K562 (cell line): ENCODE measurements around the gene LTO1. TPM values are rescaled to one million over a fixed set of nuclear protein-coding genes. Genes with fewer than 3 reads are reported as not detected.
A peak's percentile ranks its signal among the peaks of the same experiment; 100 is the strongest.

Source experiments
- BDP1 ChIP-seq: IDR thresholded peaks from 3 replicates; pipeline ENCODE4 v1.6.1; 2011; ENCODE audit not compliant: insufficient read length, insufficient read depth
- CBFA2T2 ChIP-seq: fragments of 450-650 bp; conservative IDR thresholded peaks from 2 replicates; pipeline ENCODE4 v1.6.1; 2017; ENCODE audit warnings: mild to moderate bottlenecking
- CXXC5 ChIP-seq: fragments of 250-450 bp; sonication (Bioruptor Pico); IDR thresholded peaks from 2 replicates; pipeline ENCODE4 v1.8.0; 2022; ENCODE audit warnings: inconsistent platforms, mild to moderate bottlenecking, moderate library complexity
- ETV1 ChIP-seq: fragments of 450-650 bp; conservative IDR thresholded peaks from 2 replicates; pipeline ENCODE4 v1.6.1; 2016; ENCODE audit warnings: missing genetic modification characterization, control low read depth, low read depth, missing compliant biosample characterization
- GABPA ChIP-seq: fragments of 200-800 bp; sonication (Bioruptor generic); conservative IDR thresholded peaks from 2 replicates; pipeline ENCODE4 v1.6.1; 2016; ENCODE audit warnings: low read depth, missing genetic modification characterization, missing compliant biosample characterization
- HDAC1 ChIP-seq, 2 experiments: fragments of 450-650 bp; IDR thresholded peaks; 2 replicates each; pipeline ENCODE4 v1.6.1; 2016 to 2017; ENCODE audit warnings: inconsistent platforms in 1 of 2, mild to moderate bottlenecking in 1 of 2, moderate library complexity in 1 of 2
- JUND ChIP-seq, 2 experiments: IDR thresholded peaks; 2 replicates in 1 of 2; 3 replicates in 1 of 2; pipeline ENCODE4 v1.6.1; 2011; ENCODE audit warnings: borderline replicate concordance in 2 of 2, low read depth in 2 of 2, low read length in 2 of 2, improper control_type of control experiment in 1 of 2, missing biosample characterization in 1 of 2, missing genetic modification characterization in 1 of 2, missing genetic modification reagents in 1 of 2
- KDM1A ChIP-seq, 2 experiments: fragments of 450-650 bp; IDR thresholded peaks; 2 replicates each; pipeline ENCODE4 v1.6.1; 2016; ENCODE audit warnings: mild to moderate bottlenecking in 2 of 2
- MAZ ChIP-seq, 2 experiments: fragments of 450-650 bp in 1 of 2; sonication (generic) in 1 of 2; formaldehyde crosslinking; IDR thresholded peaks in 1 of 2; conservative IDR thresholded peaks in 1 of 2; 2 replicates each; pipeline versions ENCODE4 v1.4.0 to v1.5.0; 2020; ENCODE audit warnings: mild to moderate bottlenecking in 1 of 2, missing genetic modification reagents in 1 of 2
- PHB ChIP-seq: fragments of 250-450 bp; sonication (Bioruptor Pico); IDR thresholded peaks from 2 replicates; pipeline ENCODE4 v1.5.0; 2021
- SMAD2 ChIP-seq: fragments of 150-350 bp; IDR thresholded peaks from 2 replicates; pipeline ENCODE4 v1.6.1; 2014; ENCODE audit warnings: low read depth, mild to moderate bottlenecking, low read length
- SOX6 ChIP-seq: fragments of 450-650 bp; IDR thresholded peaks from 2 replicates; pipeline ENCODE4 v1.6.1; 2014; ENCODE audit warnings: mild to moderate bottlenecking
- TAL1 ChIP-seq: fragments of 450-650 bp; IDR thresholded peaks from 2 replicates; pipeline ENCODE4 v1.6.1; 2016; ENCODE audit warnings: mild to moderate bottlenecking
- TARDBP ChIP-seq: fragments of 450-650 bp; IDR thresholded peaks from 2 replicates; pipeline ENCODE4 v1.6.1; 2016
- TRIM24 ChIP-seq, 2 experiments: fragments of 450-650 bp; IDR thresholded peaks; 2 replicates each; pipeline ENCODE4 v1.6.1; 2016
- UBTF ChIP-seq, 2 experiments: IDR thresholded peaks; 2 replicates each; pipeline ENCODE4 v1.6.1; 2012; ENCODE audit warnings: improper control_type of control experiment in 2 of 2, low read depth in 2 of 2, low read length in 2 of 2, borderline replicate concordance in 1 of 2
- ZFP30 ChIP-seq: fragments of 250-450 bp; sonication (Bioruptor Pico); IDR thresholded peaks from 2 replicates; pipeline ENCODE4 v1.8.0; 2022; ENCODE audit warnings: moderate library complexity, mild to moderate bottlenecking, inconsistent platforms, borderline replicate concordance
- polyA plus RNA-seq, 8 experiments: library from polyadenylated mRNA; depleted of rRNA in 4 of 8; stranded (reverse) in 5 of 8; unstranded in 3 of 8; fragments of >200 nt; fragmentation: Nextera tagmentation in 2 of 8; fragmentation: Illumina TruSeq in 1 of 8; extraction: Ambion mirVana in 2 of 8; extraction: Trizol in 1 of 8; gene quantifications; 2 replicates each; pipeline versions ENCODE4 v1.2.1 to v1.2.3, GENCODE V29; 2011 to 2014; ENCODE audit warnings: inconsistent platforms in 1 of 8, missing spikeins in 1 of 8
- total RNA-seq, 7 experiments: library from RNA; depleted of rRNA in 6 of 7; stranded (reverse); fragments of >200 nt in 6 of 7; fragmentation: Illumina TruSeq in 2 of 7; extraction: Trizol in 2 of 7; gene quantifications; 2 replicates each; pipeline versions ENCODE4 v1.2.1 to v1.2.3, GENCODE V29; 2011 to 2021; ENCODE audit warnings: low replicate concordance in 1 of 7
- TF ChIP-seq, protein P1 (sequence below): fragments of 450-650 bp; formaldehyde crosslinking; IDR thresholded peaks from 2 replicates; pipeline ENCODE4 v1.4.0; 2022; ENCODE audit warnings: missing genetic modification characterization
- TF ChIP-seq, protein P2 (sequence below): fragments of 200-800 bp; sonication (Bioruptor generic); IDR thresholded peaks from 2 replicates; pipeline ENCODE4 v1.6.1; 2017; ENCODE audit warnings: missing genetic modification characterization, missing compliant biosample characterization

The LTO1 gene
- total and polyA plus RNA-seq, 9 of the 15 experiments (the other 6 are each of a cell fraction or from before 2014, with no cell fraction given) = 2.6 to 43.4 (median 19.1) TPM

- no peak for TF ChIP-seq SMAD2
- peak; percentile 84 for TF ChIP-seq CBFA2T2
- peak; percentile 60 to 70; a peak in 2 of 4 replicates for TF ChIP-seq TRIM24 (IDR thresholded peaks at IDR 0.05)
- TF ChIP-seq GABPA (tag) = peak; percentile 56
- TF ChIP-seq SOX6 = peak; percentile 63
- peak; percentile 33 for TF ChIP-seq CXXC5 (CRISPR knock-in tag)
- peak in 1 of 2 experiments; percentile 35; a peak in 1 of 4 replicates for TF ChIP-seq HDAC1 (IDR thresholded peaks at IDR 0.05)
- TF ChIP-seq BDP1 = no peak
- no peak for TF ChIP-seq PHB (CRISPR knock-in tag)
- TF ChIP-seq ZFP30 (CRISPR knock-in tag) = no peak
- TF ChIP-seq, protein P1, sequence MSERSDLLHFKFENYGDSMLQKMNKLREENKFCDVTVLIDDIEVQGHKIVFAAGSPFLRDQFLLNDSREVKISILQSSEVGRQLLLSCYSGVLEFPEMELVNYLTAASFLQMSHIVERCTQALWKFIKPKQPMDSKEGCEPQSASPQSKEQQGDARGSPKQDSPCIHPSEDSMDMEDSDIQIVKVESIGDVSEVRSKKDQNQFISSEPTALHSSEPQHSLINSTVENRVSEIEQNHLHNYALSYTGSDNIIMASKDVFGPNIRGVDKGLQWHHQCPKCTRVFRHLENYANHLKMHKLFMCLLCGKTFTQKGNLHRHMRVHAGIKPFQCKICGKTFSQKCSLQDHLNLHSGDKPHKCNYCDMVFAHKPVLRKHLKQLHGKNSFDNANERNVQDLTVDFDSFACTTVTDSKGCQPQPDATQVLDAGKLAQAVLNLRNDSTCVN (CRISPR knock-in tag) = no peak
- TF ChIP-seq UBTF (IDR thresholded peaks at IDR 0.05; ENCODE audit: borderline replicate concordance in 1 of 2, low read depth in 2 of 2, low read length in 2 of 2) = 0 out of 4 replicates have a peak, but pooled peaks of 1 of the 2 experiments have one; percentile 33
- TF ChIP-seq, protein P2, sequence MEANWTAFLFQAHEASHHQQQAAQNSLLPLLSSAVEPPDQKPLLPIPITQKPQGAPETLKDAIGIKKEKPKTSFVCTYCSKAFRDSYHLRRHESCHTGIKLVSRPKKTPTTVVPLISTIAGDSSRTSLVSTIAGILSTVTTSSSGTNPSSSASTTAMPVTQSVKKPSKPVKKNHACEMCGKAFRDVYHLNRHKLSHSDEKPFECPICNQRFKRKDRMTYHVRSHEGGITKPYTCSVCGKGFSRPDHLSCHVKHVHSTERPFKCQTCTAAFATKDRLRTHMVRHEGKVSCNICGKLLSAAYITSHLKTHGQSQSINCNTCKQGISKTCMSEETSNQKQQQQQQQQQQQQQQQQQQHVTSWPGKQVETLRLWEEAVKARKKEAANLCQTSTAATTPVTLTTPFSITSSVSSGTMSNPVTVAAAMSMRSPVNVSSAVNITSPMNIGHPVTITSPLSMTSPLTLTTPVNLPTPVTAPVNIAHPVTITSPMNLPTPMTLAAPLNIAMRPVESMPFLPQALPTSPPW = peak; percentile 12; the same call in 1 of the 2 replicates
- peak; percentile 82 for TF ChIP-seq ETV1 (tag)
- peak; percentile 79 to 85 for TF ChIP-seq KDM1A (IDR thresholded peaks at IDR 0.05)
- TF ChIP-seq TAL1 = peak; percentile 73
- TF ChIP-seq JUND (IDR thresholded peaks at IDR 0.05; ENCODE audit: borderline replicate concordance, low read depth, low read length) = peak; percentile 40; the same call in 1 of the 2 replicates
- no peak; the same call in 2 of the 3 replicates for TF ChIP-seq JUND (tag; IDR thresholded peaks at IDR 0.05; ENCODE audit: borderline replicate concordance, low read depth, low read length)
- 0 out of 2 replicates have a peak, but pooled peaks have one; percentile 62 for TF ChIP-seq TARDBP
- TF ChIP-seq MAZ (CRISPR knock-in tag; conservative IDR thresholded peaks at IDR 0.05 in 1 of 2, IDR thresholded peaks at IDR 0.05 in 1 of 2) = no peak
- TF ChIP-seq, all 486 proteins: peak for 49
These were observed 25.4 kb upstream of the LTO1 start (continued) for GRCh38 chr11:69700278-69701140.
